ENCODE results near the gene TTC13. TPM values are rescaled to one million over a fixed set of nuclear protein-coding genes. Genes with fewer than 3 reads are reported as not detected.

The TTC13 gene
- total RNA-seq, 3 donors from 2014 or later = 10.5 to 14.3 (median 13.1) TPM

DNA sequence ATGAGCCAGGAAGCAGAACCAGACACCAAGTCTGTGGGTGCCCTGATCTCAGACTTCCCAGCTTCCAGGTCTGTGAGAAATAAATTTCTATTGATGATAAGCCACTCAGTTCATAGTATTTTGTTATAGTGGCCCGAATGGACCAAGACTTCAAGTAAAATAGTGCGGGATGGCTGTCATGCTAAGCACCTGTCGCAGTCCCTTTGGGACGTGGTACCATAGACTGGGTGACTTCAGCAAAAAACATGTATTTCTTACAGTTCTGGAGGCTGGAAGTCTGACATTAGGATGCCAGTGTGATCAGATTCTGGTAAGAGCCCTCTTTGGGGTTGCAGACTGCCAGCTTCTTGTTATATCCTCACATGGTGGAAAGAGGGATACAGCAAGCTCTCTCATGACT is 107.7 kb downstream of the TTC13 start:
- peaks cover 32% of the 10 kb centered on the region for H3K27me3 Mint-ChIP-seq (ENCODE audit: low read depth)

DNA sequence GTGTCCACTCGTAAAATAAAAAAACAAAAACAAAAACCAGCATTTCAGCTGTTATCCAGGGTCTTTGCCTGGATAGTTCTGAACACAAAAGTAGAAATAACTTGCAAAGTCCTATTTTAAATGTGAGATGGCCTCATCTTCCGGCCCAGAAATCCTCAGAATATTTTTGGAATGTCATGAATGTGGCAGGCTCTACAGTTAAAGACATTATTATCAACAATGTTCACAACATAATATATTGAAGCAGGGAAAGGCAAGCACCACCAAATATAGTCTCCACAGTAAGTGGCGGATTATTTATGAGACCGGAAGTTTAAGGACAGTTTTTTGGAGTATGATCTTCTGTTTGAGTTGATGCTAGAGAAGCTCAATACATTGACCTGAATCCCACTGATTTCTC is 109.2 kb downstream of the TTC13 start:
- peaks cover 24% of the 10 kb centered on the region for H3K27me3 Mint-ChIP-seq (ENCODE audit: low read depth)
- no peak for ATAC-seq
- peaks cover 11% of the 10 kb centered on the region for H3K4me1 Mint-ChIP-seq (ENCODE audit: low read depth)
- peak overlapping the region; percentile 63 for H3K4me3 Mint-ChIP-seq
- DNase-seq = no peak
- H3K9me3 Mint-ChIP-seq = no peaks in the 10 kb centered on the region
- H3K36me3 Mint-ChIP-seq (ENCODE audit: insufficient read depth) = no peaks in the 10 kb centered on the region

More for the DNA sequence above, 107.7 kb downstream of the TTC13 start:
- ATAC-seq = no peak
- DNase-seq = no peak
- Mint-ChIP-seq H3K4me3 (no peak overlapping the region), H3K36me3 (ENCODE audit: insufficient read depth) (no peaks in the 10 kb centered on the region), H3K4me1 (ENCODE audit: low read depth) (peaks cover 11% of the 10 kb centered on the region), H3K9me3 (no peaks in the 10 kb centered on the region)

DNA sequence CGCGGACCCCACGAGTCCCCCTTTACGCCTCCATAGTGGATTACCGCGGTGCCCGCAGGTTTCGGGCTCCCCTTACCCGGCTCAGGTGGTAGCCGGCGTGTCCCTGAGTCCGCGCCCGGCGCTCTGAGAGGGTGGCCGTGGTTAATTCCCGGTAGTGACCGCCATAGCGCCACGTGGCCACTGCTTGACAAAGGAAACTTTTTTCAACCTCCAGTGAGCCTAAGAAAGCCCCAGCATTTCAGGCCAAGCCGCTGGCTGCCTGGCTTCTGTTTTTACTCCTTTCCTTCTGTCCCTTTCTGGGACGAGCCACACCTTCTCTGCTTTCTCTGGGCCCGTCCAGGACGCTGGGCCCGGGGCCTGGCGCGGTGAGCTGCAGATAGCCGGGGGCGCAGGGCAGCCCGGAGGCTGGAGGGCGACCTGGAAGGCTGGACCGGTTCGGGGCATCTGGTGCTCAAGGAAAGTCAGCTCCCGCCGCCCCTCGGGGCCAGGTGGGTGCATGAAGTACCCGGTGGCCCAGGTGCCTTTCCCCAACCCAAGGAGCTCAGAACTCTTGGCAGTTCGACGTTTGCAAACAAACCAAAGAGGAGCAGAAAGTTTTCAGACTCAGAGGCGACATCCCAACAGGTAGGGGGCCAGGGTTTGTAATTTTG is 109.8 kb downstream of the TTC13 start:
- Mint-ChIP-seq H3K4me3 (peak overlapping the region; percentile 81), H3K9me3 (no peaks in the 10 kb centered on the region), H3K27me3 (ENCODE audit: low read depth) (peaks cover 24% of the 10 kb centered on the region), H3K4me1 (ENCODE audit: low read depth) (peaks cover 11% of the 10 kb centered on the region), H3K36me3 (ENCODE audit: insufficient read depth) (no peaks in the 10 kb centered on the region)
- DNase-seq = no peak
- peak; percentile 50 to 55 for ATAC-seq

DNA sequence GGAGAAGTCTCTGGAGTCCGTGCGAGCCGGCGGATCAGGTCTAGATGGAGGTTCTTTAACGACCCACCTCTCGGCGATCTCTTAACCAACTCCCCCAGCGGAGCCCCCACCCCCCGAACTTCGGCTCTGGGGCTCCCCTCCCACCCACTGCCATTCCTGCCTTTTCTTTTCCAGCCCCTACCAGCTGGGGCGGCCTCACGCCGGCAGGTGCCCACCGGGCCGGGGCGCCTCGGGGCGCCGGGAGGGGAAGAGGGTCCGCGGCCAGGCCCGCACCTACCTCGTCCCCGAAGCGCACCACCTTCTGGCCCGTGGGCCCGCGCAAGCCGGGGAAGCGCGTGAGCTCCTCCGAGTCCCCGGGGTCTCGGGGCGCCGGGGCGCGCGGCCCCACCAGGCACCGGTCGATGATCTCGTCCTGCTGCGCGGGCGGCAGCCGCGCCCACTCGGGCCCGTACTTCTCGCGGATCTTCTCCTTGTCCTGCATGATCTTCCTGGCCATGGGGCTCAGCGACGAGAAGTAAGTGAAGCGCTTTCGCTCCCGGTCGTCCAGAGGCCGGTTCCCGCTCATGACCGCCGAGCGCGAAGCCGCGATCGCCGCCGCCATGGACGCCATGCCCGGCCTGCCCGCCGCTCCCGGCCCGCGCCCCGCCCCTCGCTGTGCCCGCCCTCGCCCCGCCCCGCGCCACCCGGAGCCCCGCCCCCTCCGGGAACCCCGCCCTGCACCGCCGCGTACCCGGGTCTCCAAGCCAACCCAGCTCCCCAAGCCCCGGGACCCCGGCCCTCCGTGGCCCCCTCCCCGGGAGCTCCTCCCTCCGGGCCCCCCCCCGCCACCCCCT is 110.5 kb downstream of the TTC13 start, which contains the start of gene C1orf198:
C1orf198 (minus strand) TSS at position 619 of the 833 bp plus-strand sequence; CDS start at position 610, 9 bp downstream.
- peak within 1 kb of the TSS; percentile 87 for H3K4me3 Mint-ChIP-seq
- peaks cover 14% of the 10 kb centered on the region for H3K4me1 Mint-ChIP-seq (ENCODE audit: low read depth)
- peak; percentile 73 for DNase-seq
- peaks cover 24% of the 10 kb centered on the region for H3K27me3 Mint-ChIP-seq (ENCODE audit: low read depth)
- H3K36me3 Mint-ChIP-seq (ENCODE audit: insufficient read depth) = no peaks in the 10 kb centered on the region
- peak; percentile 94 to 96 for ATAC-seq
- no peaks in the 10 kb centered on the region for H3K9me3 Mint-ChIP-seq

DNA sequence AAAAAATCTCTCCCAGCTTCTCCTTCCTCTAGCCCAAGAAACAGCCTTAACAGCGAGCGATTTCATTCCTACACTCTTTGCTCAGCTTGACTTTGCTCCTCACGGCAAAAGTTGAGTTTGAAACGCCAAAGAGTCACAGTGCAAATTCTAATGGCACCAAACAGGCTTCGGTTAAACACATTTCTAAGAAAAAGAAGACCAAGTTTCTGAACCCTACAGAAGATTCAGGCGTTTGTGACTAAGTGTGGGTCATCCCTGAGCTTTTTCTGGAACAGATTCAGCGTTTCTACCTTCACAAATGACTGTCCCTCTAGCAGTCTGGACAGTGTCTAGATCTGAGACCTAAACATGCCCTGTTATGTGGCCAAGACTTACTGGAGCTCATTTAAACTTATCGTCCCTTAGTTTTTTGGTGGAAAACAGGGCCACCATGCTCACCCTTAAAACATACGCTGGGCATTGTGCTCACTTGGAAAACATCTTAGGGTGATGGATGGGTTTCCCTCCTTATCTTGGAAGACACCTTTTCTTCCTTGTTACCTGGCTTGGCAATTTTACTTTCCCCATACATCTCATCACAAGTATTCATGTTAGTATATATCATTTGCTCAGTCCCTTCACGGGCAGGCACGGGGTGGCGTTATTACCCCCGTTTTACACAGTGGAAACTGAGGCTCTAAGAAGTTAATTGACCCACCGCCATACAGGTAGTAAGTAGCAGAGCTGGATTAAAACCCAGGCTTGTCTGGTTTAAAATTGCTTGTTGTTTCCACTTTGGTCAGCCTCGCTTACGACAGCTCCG is 111.4 kb downstream of the TTC13 start:
- H3K4me1 Mint-ChIP-seq (ENCODE audit: low read depth) = peaks cover 16% of the 10 kb centered on the region
- peaks cover 21% of the 10 kb centered on the region for H3K27me3 Mint-ChIP-seq (ENCODE audit: low read depth)
- H3K9me3 Mint-ChIP-seq = no peaks in the 10 kb centered on the region
- H3K4me3 Mint-ChIP-seq = peak overlapping the region; percentile 87
- ATAC-seq (peak in 1 of 2 donors; percentile 1), DNase-seq (no peak)
- H3K36me3 Mint-ChIP-seq (ENCODE audit: insufficient read depth) = no peaks in the 10 kb centered on the region

DNA sequence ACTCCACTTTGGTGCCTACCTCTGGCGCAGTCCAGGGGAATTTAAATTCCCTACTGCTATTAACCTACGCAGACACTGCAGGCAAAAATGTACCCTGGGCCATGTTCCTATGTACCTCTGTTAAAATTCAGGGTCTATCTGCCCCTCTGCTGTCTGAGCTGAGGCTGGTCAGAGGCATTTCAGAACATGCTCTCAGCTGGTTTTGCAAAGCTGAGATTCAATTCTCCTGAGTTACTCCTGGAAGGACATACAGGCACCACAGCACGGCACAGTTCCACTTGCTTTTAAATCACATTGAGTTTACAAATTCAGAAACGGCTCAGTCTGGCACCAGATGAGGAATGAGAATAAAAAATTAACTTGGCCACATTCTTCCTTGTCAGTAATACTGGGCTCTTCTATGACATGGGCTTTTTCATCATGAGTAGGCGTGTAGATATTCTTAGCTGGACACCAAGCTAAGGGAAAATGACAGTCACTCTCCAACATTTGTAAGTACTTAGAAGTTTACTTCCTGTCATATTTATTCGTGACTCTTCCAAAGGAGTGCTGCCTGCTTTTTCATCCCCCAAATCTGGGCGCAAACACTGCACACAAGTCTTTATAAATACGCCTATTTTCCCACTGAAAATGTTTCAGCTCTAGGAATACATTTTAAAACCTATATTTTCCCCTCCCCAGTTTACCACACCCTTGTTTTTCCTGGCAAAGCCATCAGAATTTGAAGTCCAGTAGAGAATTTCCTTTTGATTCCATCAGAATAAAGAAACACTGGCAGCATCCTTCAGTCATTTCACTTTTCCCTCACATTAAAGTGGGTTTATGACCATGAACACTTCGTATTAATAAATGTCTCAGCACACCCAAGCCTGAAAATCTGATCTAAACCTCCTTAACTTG is 112.2 kb downstream of the TTC13 start:
- peak overlapping the region; percentile 87 for H3K4me3 Mint-ChIP-seq
- no peaks in the 10 kb centered on the region for H3K9me3 Mint-ChIP-seq
- peaks cover 15% of the 10 kb centered on the region for H3K27me3 Mint-ChIP-seq (ENCODE audit: low read depth)
- DNase-seq = no peak
- no peak for ATAC-seq
- peaks cover 16% of the 10 kb centered on the region for H3K4me1 Mint-ChIP-seq (ENCODE audit: low read depth)
- H3K36me3 Mint-ChIP-seq (ENCODE audit: insufficient read depth) = no peaks in the 10 kb centered on the region

DNA sequence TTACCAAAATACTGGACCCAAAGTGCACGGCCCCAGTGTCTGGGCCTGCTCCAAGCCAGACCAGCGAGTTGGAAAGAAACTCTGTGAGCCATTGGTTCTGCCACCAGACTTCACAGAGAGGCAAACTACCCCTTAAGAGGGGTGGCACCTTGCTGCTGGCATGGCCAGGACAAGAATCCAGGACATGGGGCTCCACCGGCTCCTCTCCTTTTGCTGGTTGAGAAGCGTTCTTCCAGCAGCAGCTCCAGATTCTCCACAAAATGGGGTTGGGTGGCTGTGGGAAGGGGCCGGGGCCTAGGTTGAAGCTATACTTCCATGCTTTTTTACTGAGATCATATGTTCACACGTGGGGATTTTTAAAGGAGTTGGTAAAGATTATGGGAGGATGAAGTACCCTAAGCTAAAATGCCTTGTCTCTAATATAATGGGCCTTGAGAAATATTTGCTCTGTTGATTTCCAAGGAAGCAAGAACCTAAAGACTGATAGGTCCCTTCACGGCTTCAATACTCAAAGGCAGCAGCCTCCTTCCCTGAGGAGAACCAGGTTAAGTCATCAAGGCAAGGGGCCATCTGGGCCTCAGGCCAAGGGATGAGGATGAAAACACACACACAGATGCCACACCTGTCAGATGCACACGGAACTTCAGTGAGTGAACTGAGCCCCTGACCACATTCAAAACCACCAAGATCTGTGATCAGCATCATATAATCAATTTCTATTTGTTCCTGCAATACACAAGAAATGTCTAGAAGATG is 113.4 kb downstream of the TTC13 start:
- Mint-ChIP-seq H3K9me3 (no peaks in the 10 kb centered on the region), H3K27me3 (ENCODE audit: low read depth) (peaks cover 15% of the 10 kb centered on the region)

DNA sequence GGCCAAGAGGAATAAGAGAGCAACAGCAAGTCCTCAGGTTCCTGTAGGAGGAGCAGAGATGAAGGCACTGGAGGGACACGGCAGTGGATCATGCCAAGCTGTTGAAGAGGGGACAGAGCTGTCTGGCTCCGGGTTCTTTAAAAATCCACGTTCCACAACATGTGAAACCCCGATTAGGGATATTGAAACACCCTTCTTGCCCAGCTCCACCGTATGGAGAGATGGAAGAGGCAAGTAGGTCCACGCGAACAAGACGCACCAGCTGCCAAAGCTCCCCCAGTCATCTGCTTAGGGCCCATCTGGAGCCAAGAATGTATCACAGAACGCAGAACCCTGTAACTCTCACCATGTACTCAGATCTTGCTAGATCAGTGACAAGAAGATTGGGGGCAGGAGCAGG is 114.2 kb downstream of the TTC13 start:
- DNase-seq (no peak), ATAC-seq (no peak)
- H3K4me1 Mint-ChIP-seq (ENCODE audit: low read depth) = peaks cover 16% of the 10 kb centered on the region
- H3K4me3 Mint-ChIP-seq = no peak overlapping the region
- H3K9me3 Mint-ChIP-seq = no peaks in the 10 kb centered on the region
- H3K36me3 Mint-ChIP-seq (ENCODE audit: insufficient read depth) = no peaks in the 10 kb centered on the region
- peaks cover 9% of the 10 kb centered on the region for H3K27me3 Mint-ChIP-seq (ENCODE audit: low read depth)

More for the DNA sequence above, 113.4 kb downstream of the TTC13 start:
- no peak for ATAC-seq
- H3K36me3 Mint-ChIP-seq (ENCODE audit: insufficient read depth) = no peaks in the 10 kb centered on the region
- DNase-seq = no peak
- peaks cover 16% of the 10 kb centered on the region for H3K4me1 Mint-ChIP-seq (ENCODE audit: low read depth)
- no peak overlapping the region for H3K4me3 Mint-ChIP-seq

DNA sequence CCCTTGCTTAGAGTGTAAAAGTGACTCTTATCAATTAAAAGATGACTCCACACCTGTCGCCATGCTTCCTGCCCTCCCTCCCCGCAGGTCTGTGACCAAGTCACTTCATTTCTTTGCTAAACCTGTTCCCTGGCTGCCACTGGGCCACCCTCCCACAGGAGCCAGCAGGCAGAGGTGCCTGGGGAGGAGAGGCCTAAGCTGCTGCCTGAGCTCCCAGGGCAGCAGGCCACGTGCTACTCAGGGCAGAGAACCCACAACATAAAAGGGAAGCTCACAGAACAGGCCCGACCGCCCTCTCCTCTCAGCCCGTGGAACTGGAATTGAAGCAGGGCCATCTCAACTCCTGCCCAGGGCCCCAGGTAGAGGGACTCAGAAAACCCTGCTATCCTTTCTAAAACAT is 115.2 kb downstream of the TTC13 start:
- no peaks in the 10 kb centered on the region for H3K36me3 Mint-ChIP-seq (ENCODE audit: insufficient read depth)
- peaks cover 3% of the 10 kb centered on the region for H3K27me3 Mint-ChIP-seq (ENCODE audit: low read depth)
- H3K9me3 Mint-ChIP-seq = no peaks in the 10 kb centered on the region
- H3K4me3 Mint-ChIP-seq = no peak overlapping the region
- H3K4me1 Mint-ChIP-seq (ENCODE audit: low read depth) = peaks cover 16% of the 10 kb centered on the region
- DNase-seq (no peak), ATAC-seq (no peak)

DNA sequence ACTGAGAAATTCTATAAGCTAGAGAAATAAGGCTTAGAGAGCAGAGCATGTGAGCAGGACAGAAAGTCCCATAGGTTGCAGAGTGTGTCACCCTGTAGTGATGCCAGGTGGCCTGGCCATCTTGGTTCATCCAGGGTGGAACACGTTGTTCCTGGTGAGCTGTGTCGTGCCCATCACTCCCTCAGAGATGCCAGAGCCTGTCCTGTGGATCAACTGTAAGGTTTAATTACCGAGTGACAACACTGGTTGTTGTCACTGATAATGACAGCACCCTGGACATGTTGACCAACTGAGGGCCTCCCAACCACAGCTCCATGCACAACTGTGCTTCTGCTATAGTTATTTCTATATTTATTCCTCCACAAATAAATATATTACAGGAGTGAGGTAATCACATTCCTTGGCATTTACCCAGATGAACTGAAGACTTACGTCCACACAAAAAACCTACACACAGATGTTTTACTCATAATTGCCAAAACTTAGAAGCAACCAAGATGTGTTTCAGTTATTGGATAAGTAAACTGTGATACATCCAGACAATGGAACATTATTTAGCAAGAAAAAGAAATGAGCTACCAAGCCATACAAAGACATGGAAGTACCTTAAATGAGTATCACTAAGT is 116.6 kb downstream of the TTC13 start:
- H3K4me3 Mint-ChIP-seq = no peak overlapping the region
- no peaks in the 10 kb centered on the region for H3K27me3 Mint-ChIP-seq (ENCODE audit: low read depth)
- ATAC-seq (no peak), DNase-seq (no peak)
- H3K4me1 Mint-ChIP-seq (ENCODE audit: low read depth) = peaks cover 9% of the 10 kb centered on the region
- H3K9me3 Mint-ChIP-seq = no peaks in the 10 kb centered on the region
- H3K36me3 Mint-ChIP-seq (ENCODE audit: insufficient read depth) = no peaks in the 10 kb centered on the region

DNA sequence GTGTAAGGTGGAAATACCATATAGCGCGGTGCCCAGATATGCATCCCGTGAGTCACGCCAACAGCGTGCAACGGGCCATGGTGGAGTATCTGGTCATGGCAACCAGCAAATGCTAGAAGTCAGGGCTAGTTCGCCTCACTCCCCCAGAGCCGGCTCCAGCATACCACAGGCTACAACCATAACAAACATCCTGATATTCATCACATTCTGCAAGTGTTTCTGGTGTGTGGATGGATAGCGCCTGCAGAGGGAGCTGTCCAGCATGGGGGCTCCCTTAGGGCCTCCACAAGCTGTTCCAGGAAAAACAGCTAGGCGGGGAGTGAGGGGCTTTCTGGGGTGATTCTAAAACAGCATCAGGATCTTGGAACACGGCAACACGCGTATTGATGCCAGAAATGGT is 117.2 kb downstream of the TTC13 start:
- H3K4me1 Mint-ChIP-seq (ENCODE audit: low read depth) = peaks cover 5% of the 10 kb centered on the region
- DNase-seq (no peak), ATAC-seq (no peak)
- no peaks in the 10 kb centered on the region for H3K9me3 Mint-ChIP-seq
- no peak overlapping the region for H3K4me3 Mint-ChIP-seq
- H3K36me3 Mint-ChIP-seq (ENCODE audit: insufficient read depth) = no peaks in the 10 kb centered on the region
- no peaks in the 10 kb centered on the region for H3K27me3 Mint-ChIP-seq (ENCODE audit: low read depth)

DNA sequence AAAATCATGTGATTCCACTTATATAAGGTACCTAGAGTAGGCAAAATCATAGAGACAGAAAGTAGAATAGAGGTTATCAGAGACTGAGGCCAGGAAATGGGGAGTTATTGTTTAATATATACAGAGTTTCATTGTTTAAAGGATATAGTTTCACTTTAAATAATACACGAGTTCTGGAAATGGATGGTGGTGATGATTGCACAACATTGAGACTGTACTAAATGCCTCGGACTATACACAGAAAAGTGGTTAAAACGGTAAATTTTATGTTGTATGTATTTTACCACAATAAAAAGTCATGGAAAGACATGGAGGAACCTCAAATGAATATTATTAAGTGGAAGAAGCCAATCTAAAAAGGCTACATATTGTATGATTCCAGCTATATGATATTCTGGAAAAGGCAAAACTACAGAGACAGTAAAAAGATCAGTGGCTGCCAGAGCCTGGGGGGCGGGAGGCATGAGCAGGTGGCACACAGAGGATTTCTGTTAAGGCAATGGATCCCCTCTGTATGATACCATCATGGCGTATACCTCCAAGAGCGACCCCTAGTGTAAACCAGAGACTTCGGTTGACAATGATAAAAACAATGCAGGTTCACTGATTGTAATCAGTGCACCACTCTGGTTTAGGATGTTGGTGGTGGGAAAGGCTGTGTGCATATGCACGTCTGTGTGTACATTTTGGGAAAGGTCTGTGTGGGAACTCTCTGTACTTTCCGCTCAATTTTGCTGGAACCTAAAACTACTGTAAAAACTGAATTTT is 117.9 kb downstream of the TTC13 start:
- no peak for ATAC-seq
- no peak for DNase-seq
- Mint-ChIP-seq H3K36me3 (ENCODE audit: insufficient read depth) (no peaks in the 10 kb centered on the region), H3K4me1 (ENCODE audit: low read depth) (peaks cover 5% of the 10 kb centered on the region), H3K9me3 (no peaks in the 10 kb centered on the region), H3K27me3 (ENCODE audit: low read depth) (no peaks in the 10 kb centered on the region), H3K4me3 (no peak overlapping the region)
